Panc1 (cell line): ENCODE measurements around the gene AQP7. TPM values are rescaled to one million over a fixed set of nuclear protein-coding genes. Genes with fewer than 3 reads are reported as not detected.

Experiments used
- ATAC-seq: fragments of 200-7000 bp; cut with Tn5 transposase; 2 replicates; pipeline ENCODE4 v1.9.1; 2020; ENCODE audit warnings: mild to moderate bottlenecking, moderate library complexity
- BruUV-seq: library from RNA; stranded (reverse); fragments of 400-500 nt; replicated peaks from 2 replicates; lab custom pipeline; 2021; lab: Mats Ljungman, UMichigan
- CTCF ChIA-PET: fragments of 300-600 bp; sonication (Branson Sonifier 250); formaldehyde crosslinking; loops from one replicate; lab custom pipeline; 2022; ENCODE audit warnings: antibody characterized with exemption; lab: Charles Lee
- POLR2A ChIA-PET: fragments of 300-600 bp; sonication (Branson Sonifier 250); formaldehyde crosslinking; loops from one replicate; lab custom pipeline; 2022; ENCODE audit warnings: antibody characterized with exemption; lab: Charles Lee
- DNase-seq: peaks from one replicate; pipeline ENCODE4 v3.0.0-alpha.2; 2010; ENCODE audit warnings: low read depth, low spot score
- H3K27ac ChIP-seq: 2 replicates; pipeline ENCODE4 v1.5.1; 2011; ENCODE audit warnings: mild to moderate bottlenecking, low read length, inconsistent platforms
- H3K27me3 ChIP-seq: fragments of 200-500 bp; sonication (Bioruptor generic); 2 replicates; pipeline ENCODE4 v1.6.0; 2014; ENCODE audit warnings: low read length, inconsistent platforms; ENCODE audit not compliant: control insufficient read depth, insufficient read depth
- H3K36me3 ChIP-seq: fragments of 200-500 bp; sonication (Bioruptor generic); 2 replicates; pipeline ENCODE4 v1.5.1; 2014; ENCODE audit warnings: inconsistent platforms, mild to moderate bottlenecking, low read length, moderate library complexity; ENCODE audit not compliant: control insufficient read depth, insufficient read depth
- H3K4me1 ChIP-seq: 2 replicates; pipeline ENCODE4 v1.5.1; 2011; ENCODE audit warnings: inconsistent platforms, mild to moderate bottlenecking, low read length, moderate library complexity; ENCODE audit not compliant: control insufficient read depth, insufficient read depth
- H3K4me3 ChIP-seq, 2 experiments: 2 replicates each; pipeline ENCODE4 v1.5.1; 2011 to 2012; ENCODE audit warnings: low read depth in 2 of 2, low read length in 2 of 2, mild to moderate bottlenecking in 2 of 2, inconsistent platforms in 1 of 2, moderate library complexity in 1 of 2
- H3K9me3 ChIP-seq: fragments of 200-500 bp; sonication (Bioruptor generic); 2 replicates; pipeline ENCODE4 v1.5.1; 2014; ENCODE audit warnings: low read depth, mild to moderate bottlenecking, inconsistent platforms, low read length, moderate library complexity; ENCODE audit not compliant: control insufficient read depth, insufficient read depth
- POLR2AphosphoS5 ChIP-seq: IDR thresholded peaks from 2 replicates; pipeline ENCODE4 v1.6.1; 2012; ENCODE audit warnings: mild to moderate bottlenecking, low read depth, low read length, moderate library complexity
- SIN3A ChIP-seq: IDR thresholded peaks from 2 replicates; pipeline ENCODE4 v1.6.1; 2012; ENCODE audit warnings: low read depth, mild to moderate bottlenecking, low read length, moderate library complexity, borderline replicate concordance; ENCODE audit not compliant: insufficient read depth
- TCF7L2 ChIP-seq: IDR thresholded peaks from 2 replicates; pipeline ENCODE4 v1.6.1; 2011; ENCODE audit warnings: mild to moderate bottlenecking, low read depth, low read length, inconsistent platforms
- in situ Hi-C: cut with HindIII; loops from 2 replicates; pipeline ENCODE4 v1.10.0; 2016; ENCODE audit warnings: low sequenced_read_pairs, low pct_unique_long_range_greater_than_20kb
- intact Hi-C: fragments of 100-400 bp; cut with micrococcal nuclease; formaldehyde crosslinking; loops from one replicate; pipeline ENCODE4 v1.10.0; 2022; ENCODE audit not compliant: unreplicated experiment
- total RNA-seq: library from RNA; stranded (reverse); gene quantifications from one replicate; pipeline ENCODE4 v1.2.1, GENCODE V29; 2021; ENCODE audit not compliant: unreplicated experiment
- TF ChIP-seq, protein P1 (sequence below): fragments of 450-650 bp; IDR thresholded peaks from 2 replicates; pipeline ENCODE4 v1.5.1; 2017; ENCODE audit warnings: mild to moderate bottlenecking
- TF ChIP-seq, protein P2 (sequence below), 2 experiments: IDR thresholded peaks; 2 replicates each; pipeline ENCODE4 v1.6.1; 2011 to 2012; ENCODE audit warnings: low read depth in 2 of 2, control low read depth in 1 of 2, low read length in 1 of 2, mild to moderate bottlenecking in 1 of 2, moderate library complexity in 1 of 2; ENCODE audit not compliant: insufficient read depth in 1 of 2

AQP7 gene
- total RNA-seq, 1 experiment from 2014 or later = 0.26 TPM

DNA sequence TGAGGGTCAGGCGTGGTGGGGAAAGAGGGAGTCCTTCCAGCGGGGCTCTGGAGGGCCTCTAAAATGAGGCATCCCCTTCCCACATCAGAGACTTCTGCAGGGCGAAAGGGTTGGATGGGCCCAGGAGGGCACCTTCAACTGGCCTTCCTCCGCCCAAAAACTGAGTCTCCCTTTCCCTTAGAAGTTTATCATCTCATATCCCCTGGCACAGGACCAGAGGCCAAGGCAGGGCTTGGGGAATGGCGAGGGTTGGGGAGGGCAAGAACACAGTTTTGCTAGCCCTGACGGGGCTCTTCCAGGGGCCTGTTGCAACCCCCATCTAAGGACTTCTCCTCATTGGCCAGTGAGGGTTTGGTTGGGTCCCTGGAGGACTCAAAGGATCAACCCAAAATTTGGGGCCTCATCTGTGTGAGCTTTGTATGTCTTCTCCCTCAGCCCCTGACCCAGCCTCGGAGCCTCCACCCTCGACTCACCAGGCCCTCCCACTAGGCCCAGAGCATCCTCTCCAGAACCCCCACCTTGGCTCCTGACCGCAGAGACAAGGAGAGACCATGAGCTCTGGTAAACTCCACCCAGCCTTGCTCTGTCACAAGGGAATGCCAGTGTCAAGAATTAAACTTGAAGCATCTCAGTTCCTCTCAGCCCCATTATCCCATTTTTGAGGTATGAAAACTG is 24.1 kb downstream of the AQP7 start:
- ATAC-seq = no peak
- no TSS peak for BruUV-seq
- intact Hi-C loops = no loop called here
- Histone ChIP-seq H3K9me3 (no peaks in the 10 kb centered on the region), H3K4me3 (no peak overlapping the region), H3K27ac (no peak overlapping the region), H3K36me3 (no peaks in the 10 kb centered on the region), H3K27me3 (no peaks in the 10 kb centered on the region), H3K4me1 (0 out of 2 replicates have a peak, but pooled peaks cover 2% of the 10 kb centered on the region)
- TF ChIP-seq POLR2AphosphoS5 (no peak), TCF7L2 (no peak), SIN3A (no peak)
- TF ChIP-seq, protein P1, sequence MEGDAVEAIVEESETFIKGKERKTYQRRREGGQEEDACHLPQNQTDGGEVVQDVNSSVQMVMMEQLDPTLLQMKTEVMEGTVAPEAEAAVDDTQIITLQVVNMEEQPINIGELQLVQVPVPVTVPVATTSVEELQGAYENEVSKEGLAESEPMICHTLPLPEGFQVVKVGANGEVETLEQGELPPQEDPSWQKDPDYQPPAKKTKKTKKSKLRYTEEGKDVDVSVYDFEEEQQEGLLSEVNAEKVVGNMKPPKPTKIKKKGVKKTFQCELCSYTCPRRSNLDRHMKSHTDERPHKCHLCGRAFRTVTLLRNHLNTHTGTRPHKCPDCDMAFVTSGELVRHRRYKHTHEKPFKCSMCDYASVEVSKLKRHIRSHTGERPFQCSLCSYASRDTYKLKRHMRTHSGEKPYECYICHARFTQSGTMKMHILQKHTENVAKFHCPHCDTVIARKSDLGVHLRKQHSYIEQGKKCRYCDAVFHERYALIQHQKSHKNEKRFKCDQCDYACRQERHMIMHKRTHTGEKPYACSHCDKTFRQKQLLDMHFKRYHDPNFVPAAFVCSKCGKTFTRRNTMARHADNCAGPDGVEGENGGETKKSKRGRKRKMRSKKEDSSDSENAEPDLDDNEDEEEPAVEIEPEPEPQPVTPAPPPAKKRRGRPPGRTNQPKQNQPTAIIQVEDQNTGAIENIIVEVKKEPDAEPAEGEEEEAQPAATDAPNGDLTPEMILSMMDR = no peak
- TF ChIP-seq, protein P2, sequence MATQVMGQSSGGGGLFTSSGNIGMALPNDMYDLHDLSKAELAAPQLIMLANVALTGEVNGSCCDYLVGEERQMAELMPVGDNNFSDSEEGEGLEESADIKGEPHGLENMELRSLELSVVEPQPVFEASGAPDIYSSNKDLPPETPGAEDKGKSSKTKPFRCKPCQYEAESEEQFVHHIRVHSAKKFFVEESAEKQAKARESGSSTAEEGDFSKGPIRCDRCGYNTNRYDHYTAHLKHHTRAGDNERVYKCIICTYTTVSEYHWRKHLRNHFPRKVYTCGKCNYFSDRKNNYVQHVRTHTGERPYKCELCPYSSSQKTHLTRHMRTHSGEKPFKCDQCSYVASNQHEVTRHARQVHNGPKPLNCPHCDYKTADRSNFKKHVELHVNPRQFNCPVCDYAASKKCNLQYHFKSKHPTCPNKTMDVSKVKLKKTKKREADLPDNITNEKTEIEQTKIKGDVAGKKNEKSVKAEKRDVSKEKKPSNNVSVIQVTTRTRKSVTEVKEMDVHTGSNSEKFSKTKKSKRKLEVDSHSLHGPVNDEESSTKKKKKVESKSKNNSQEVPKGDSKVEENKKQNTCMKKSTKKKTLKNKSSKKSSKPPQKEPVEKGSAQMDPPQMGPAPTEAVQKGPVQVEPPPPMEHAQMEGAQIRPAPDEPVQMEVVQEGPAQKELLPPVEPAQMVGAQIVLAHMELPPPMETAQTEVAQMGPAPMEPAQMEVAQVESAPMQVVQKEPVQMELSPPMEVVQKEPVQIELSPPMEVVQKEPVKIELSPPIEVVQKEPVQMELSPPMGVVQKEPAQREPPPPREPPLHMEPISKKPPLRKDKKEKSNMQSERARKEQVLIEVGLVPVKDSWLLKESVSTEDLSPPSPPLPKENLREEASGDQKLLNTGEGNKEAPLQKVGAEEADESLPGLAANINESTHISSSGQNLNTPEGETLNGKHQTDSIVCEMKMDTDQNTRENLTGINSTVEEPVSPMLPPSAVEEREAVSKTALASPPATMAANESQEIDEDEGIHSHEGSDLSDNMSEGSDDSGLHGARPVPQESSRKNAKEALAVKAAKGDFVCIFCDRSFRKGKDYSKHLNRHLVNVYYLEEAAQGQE (IDR thresholded peaks at IDR 0.05; ENCODE audit: insufficient read depth in 1 of 2, low read depth in 2 of 2, low read length in 1 of 2) = no peak
- DNase-seq = no peak
- POLR2A ChIA-PET = no interaction called here
- CTCF ChIA-PET = interaction anchor here (0.6 kb wide), 1 partner anchor 376 kb away, joined by 3 read pairs; no protein-coding TSS in a partner anchor
- in situ Hi-C loops = no loop called here

DNA sequence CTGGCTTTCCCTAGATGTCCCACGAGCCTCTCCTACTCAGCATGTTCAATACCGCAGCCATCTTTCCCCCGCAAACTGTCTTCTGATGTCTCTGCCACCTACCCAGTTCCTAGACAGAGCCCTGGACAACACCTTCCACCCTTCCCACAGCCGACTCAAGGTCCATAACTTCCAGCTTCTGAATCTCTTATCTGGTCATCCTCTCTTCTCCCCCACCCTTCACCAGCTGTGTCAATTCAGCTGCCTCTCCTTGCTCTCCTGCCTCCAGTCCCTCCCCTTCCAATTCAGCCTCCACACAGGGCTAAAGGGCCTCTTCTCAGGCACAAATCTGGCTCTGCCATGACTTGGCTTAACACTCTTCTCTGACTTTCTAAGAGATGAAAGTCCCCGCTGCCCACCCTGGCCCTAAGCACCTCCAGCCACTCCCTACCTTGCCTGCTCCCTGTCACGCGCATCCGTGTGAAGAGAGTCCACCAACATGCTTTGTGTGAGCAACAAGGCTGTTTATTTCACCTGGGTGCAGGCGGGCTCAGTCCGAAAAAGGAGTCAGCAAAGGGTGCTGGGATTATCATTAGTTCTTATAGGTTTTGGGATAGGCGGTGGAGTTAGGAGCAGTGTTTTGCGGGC is 25.2 kb downstream of the AQP7 start:
- in situ Hi-C loops = no loop called here
- no peak overlapping the region for H3K27ac ChIP-seq
- no peak overlapping the region for H3K4me3 ChIP-seq
- no peaks in the 10 kb centered on the region for H3K9me3 ChIP-seq
- no peak for ATAC-seq
- no peaks in the 10 kb centered on the region for H3K36me3 ChIP-seq
- ChIA-PET CTCF (no interaction called here), POLR2A (no interaction called here)
- H3K4me1 ChIP-seq = 0 out of 2 replicates have a peak, but pooled peaks cover 2% of the 10 kb centered on the region
- DNase-seq = no peak
- intact Hi-C loops = no loop called here
- TF ChIP-seq, protein P1 = no peak
- TF ChIP-seq, protein P2 (IDR thresholded peaks at IDR 0.05; ENCODE audit: insufficient read depth in 1 of 2, low read depth in 2 of 2, low read length in 1 of 2) = no peak
- TF ChIP-seq POLR2AphosphoS5 = no peak
- no peak for TF ChIP-seq SIN3A
- TF ChIP-seq TCF7L2 = no peak
- H3K27me3 ChIP-seq = no peaks in the 10 kb centered on the region
- BruUV-seq = no TSS peak
